Immature natural killer cell (primary cell): ENCODE data around the gene HPSE2. TPM values are rescaled to one million over a fixed set of nuclear protein-coding genes. Genes with fewer than 3 reads are reported as not detected.

ENCODE experiments used
- DNase-seq, 3 donors: peaks; one replicate each; pipeline ENCODE4 v3.0.0; 2022; ENCODE audit warnings: mixed read lengths in 1 of 3
- H3K27ac Mint-ChIP-seq, 6 donors: one replicate each; pipeline ENCODE4 v1.8.0; 2020; ENCODE audit warnings: mixed read lengths in 6 of 6, mild to moderate bottlenecking in 5 of 6, inconsistent platforms in 4 of 6, moderate library complexity in 3 of 6
- H3K27me3 Mint-ChIP-seq, 3 donors: one replicate each; pipeline ENCODE4 v1.8.0; 2020 to 2021; ENCODE audit warnings: low read depth in 3 of 3, mild to moderate bottlenecking in 3 of 3, mixed read lengths in 3 of 3, moderate library complexity in 3 of 3, inconsistent platforms in 1 of 3
- H3K36me3 Mint-ChIP-seq, 3 donors: one replicate each; pipeline ENCODE4 v1.8.0; 2020; ENCODE audit warnings: mixed read lengths in 3 of 3, inconsistent platforms in 2 of 3, mild to moderate bottlenecking in 2 of 3
- H3K4me1 Mint-ChIP-seq, 2 donors: one replicate each; pipeline ENCODE4 v1.8.0; 2020; ENCODE audit warnings: inconsistent platforms in 2 of 2, mild to moderate bottlenecking in 2 of 2, mixed read lengths in 2 of 2, moderate library complexity in 1 of 2
- H3K4me3 Mint-ChIP-seq, 5 donors: one replicate each; pipeline ENCODE4 v1.8.0; 2020; ENCODE audit warnings: mild to moderate bottlenecking in 5 of 5, mixed read lengths in 5 of 5, inconsistent platforms in 3 of 5, moderate library complexity in 3 of 5
- H3K9me3 Mint-ChIP-seq, 6 donors: one replicate each; pipeline ENCODE4 v1.8.0; 2020; ENCODE audit warnings: mild to moderate bottlenecking in 6 of 6, mixed read lengths in 6 of 6, inconsistent platforms in 4 of 6, moderate library complexity in 3 of 6
- polyA plus RNA-seq, 3 donors: library from polyadenylated mRNA; unstranded; fragments of 300-500 nt; fragmentation: Illumina TruSeq; gene quantifications; one replicate each; pipeline ENCODE4 v1.2.3, GENCODE V29; 2021

HPSE2 gene
- polyA plus RNA-seq, 3 donors from 2014 or later: not detected

GRCh38 chr10:98814470-98814869 lies 421.2 kb downstream of the HPSE2 start:
- H3K4me3 Mint-ChIP-seq: no peak overlapping the region
- H3K4me1 Mint-ChIP-seq: no peaks in the 10 kb centered on the region
- no peak for DNase-seq
- H3K9me3 Mint-ChIP-seq: peaks cover 0 to 6% (median 0%) of the 10 kb centered on the region in 6 donors
- no peaks in the 10 kb centered on the region for H3K36me3 Mint-ChIP-seq
- H3K27ac Mint-ChIP-seq: no peak overlapping the region
- peaks cover 0 to 10% (median 3%) of the 10 kb centered on the region in 3 donors for H3K27me3 Mint-ChIP-seq

- no peaks in the 10 kb centered on the region for H3K4me1 Mint-ChIP-seq
- H3K27me3 Mint-ChIP-seq: peaks cover 0 to 5% (median 5%) of the 10 kb centered on the region in 3 donors
- no peak overlapping the region for H3K4me3 Mint-ChIP-seq
- no peak for DNase-seq
- H3K27ac Mint-ChIP-seq: no peak overlapping the region
- no peaks in the 10 kb centered on the region for H3K36me3 Mint-ChIP-seq
- peaks cover 0 to 6% (median 2%) of the 10 kb centered on the region in 6 donors for H3K9me3 Mint-ChIP-seq
These were observed 427.3 kb downstream of the HPSE2 start for GRCh38 chr10:98808282-98808892.

GRCh38 chr10:98800263-98800662 lies 435.4 kb downstream of the HPSE2 start:
- Mint-ChIP-seq H3K9me3 (peaks cover 0 to 12% (median 2%) of the 10 kb centered on the region in 6 donors), H3K4me1 (no peaks in the 10 kb centered on the region), H3K27me3 (peaks cover 0 to 5% (median 0%) of the 10 kb centered on the region in 3 donors), H3K27ac (no peak overlapping the region), H3K36me3 (no peaks in the 10 kb centered on the region), H3K4me3 (no peak overlapping the region)
- DNase-seq: no peak

- peaks cover 0 to 4% (median 4%) of the 10 kb centered on the region in 3 donors for H3K27me3 Mint-ChIP-seq
- DNase-seq: no peak
- peaks cover 0 to 8% (median 2%) of the 10 kb centered on the region in 6 donors for H3K9me3 Mint-ChIP-seq
- no peaks in the 10 kb centered on the region for H3K36me3 Mint-ChIP-seq
- no peaks in the 10 kb centered on the region for H3K4me1 Mint-ChIP-seq
- no peak overlapping the region for H3K27ac Mint-ChIP-seq
- H3K4me3 Mint-ChIP-seq: no peak overlapping the region
These were observed 440.2 kb downstream of the HPSE2 start for GRCh38 chr10:98795467-98795866.

GRCh38 chr10:98790817-98791216 lies 444.8 kb downstream of the HPSE2 start:
- Mint-ChIP-seq H3K27ac (no peak overlapping the region), H3K27me3 (peaks cover 1 to 7% (median 2%) of the 10 kb centered on the region in 3 donors), H3K9me3 (peaks cover 0 to 4% (median 0%) of the 10 kb centered on the region in 6 donors), H3K36me3 (no peaks in the 10 kb centered on the region), H3K4me1 (no peaks in the 10 kb centered on the region), H3K4me3 (no peak overlapping the region)
- DNase-seq: no peak

GRCh38 chr10:98778277-98778759 lies 457.3 kb downstream of the HPSE2 start:
- DNase-seq: no peak
- no peaks in the 10 kb centered on the region for H3K36me3 Mint-ChIP-seq
- H3K27ac Mint-ChIP-seq: no peak overlapping the region
- H3K4me3 Mint-ChIP-seq: no peak overlapping the region
- H3K4me1 Mint-ChIP-seq: no peaks in the 10 kb centered on the region
- peaks cover 0 to 4% (median 1%) of the 10 kb centered on the region in 6 donors for H3K9me3 Mint-ChIP-seq
- H3K27me3 Mint-ChIP-seq: no peaks in the 10 kb centered on the region

GRCh38 chr10:98758463-98758862 lies 477.2 kb downstream of the HPSE2 start:
- H3K36me3 Mint-ChIP-seq: peaks cover 0 to 5% (median 0%) of the 10 kb centered on the region in 3 donors
- no peak overlapping the region for H3K4me3 Mint-ChIP-seq
- H3K27ac Mint-ChIP-seq: no peak overlapping the region
- peaks cover 4 to 15% (median 10%) of the 10 kb centered on the region in 6 donors for H3K9me3 Mint-ChIP-seq
- H3K27me3 Mint-ChIP-seq: peaks cover 0 to 2% (median 2%) of the 10 kb centered on the region in 3 donors
- H3K4me1 Mint-ChIP-seq: no peaks in the 10 kb centered on the region
- DNase-seq: no peak

GRCh38 chr10:98748298-98748697 lies 487.4 kb downstream of the HPSE2 start:
- no peak overlapping the region for H3K27ac Mint-ChIP-seq
- no peaks in the 10 kb centered on the region for H3K36me3 Mint-ChIP-seq
- DNase-seq: no peak
- H3K9me3 Mint-ChIP-seq: peaks cover 0 to 11% (median 2%) of the 10 kb centered on the region in 6 donors
- H3K4me3 Mint-ChIP-seq: no peak overlapping the region
- H3K4me1 Mint-ChIP-seq: no peaks in the 10 kb centered on the region
- H3K27me3 Mint-ChIP-seq: no peaks in the 10 kb centered on the region

GRCh38 chr10:98745645-98746044 lies 490.0 kb downstream of the HPSE2 start:
- H3K27me3 Mint-ChIP-seq: peaks cover 0 to 3% (median 1%) of the 10 kb centered on the region in 3 donors
- peaks cover 0 to 6% (median 0%) of the 10 kb centered on the region in 6 donors for H3K9me3 Mint-ChIP-seq
- H3K4me3 Mint-ChIP-seq: no peak overlapping the region
- no peaks in the 10 kb centered on the region for H3K4me1 Mint-ChIP-seq
- H3K27ac Mint-ChIP-seq: no peak overlapping the region
- DNase-seq: no peak
- no peaks in the 10 kb centered on the region for H3K36me3 Mint-ChIP-seq

GRCh38 chr10:98720551-98720950 lies 515.1 kb downstream of the HPSE2 start:
- DNase-seq: no peak
- Mint-ChIP-seq H3K36me3 (peaks cover 0 to 3% (median 0%) of the 10 kb centered on the region in 3 donors), H3K4me1 (no peaks in the 10 kb centered on the region), H3K27me3 (peaks cover 0 to 11% (median 0%) of the 10 kb centered on the region in 3 donors), H3K9me3 (peaks cover 0 to 8% (median 3%) of the 10 kb centered on the region in 6 donors), H3K4me3 (no peak overlapping the region), H3K27ac (no peak overlapping the region)

- Mint-ChIP-seq H3K4me3 (no peak overlapping the region), H3K36me3 (peaks cover 0 to 2% (median 0%) of the 10 kb centered on the region in 3 donors), H3K4me1 (no peaks in the 10 kb centered on the region), H3K27me3 (peaks cover 3 to 12% (median 3%) of the 10 kb centered on the region in 3 donors), H3K27ac (no peak overlapping the region), H3K9me3 (peaks cover 0 to 3% (median 2%) of the 10 kb centered on the region in 6 donors)
- no peak for DNase-seq
These were observed 522.1 kb downstream of the HPSE2 start for GRCh38 chr10:98713586-98713985.

- no peak for DNase-seq
- Mint-ChIP-seq H3K9me3 (no peaks in the 10 kb centered on the region), H3K27me3 (peaks cover 0 to 6% (median 1%) of the 10 kb centered on the region in 3 donors), H3K27ac (no peak overlapping the region), H3K36me3 (no peaks in the 10 kb centered on the region), H3K4me3 (no peak overlapping the region), H3K4me1 (no peaks in the 10 kb centered on the region)
These were observed 539.1 kb downstream of the HPSE2 start for GRCh38 chr10:98696516-98696915.

GRCh38 chr10:98694883-98695282 lies 540.8 kb downstream of the HPSE2 start:
- Mint-ChIP-seq H3K4me3 (no peak overlapping the region), H3K36me3 (no peaks in the 10 kb centered on the region)
- no peak for DNase-seq

GRCh38 chr10:98694014-98694413 lies 541.6 kb downstream of the HPSE2 start:
- Mint-ChIP-seq H3K4me1 (no peaks in the 10 kb centered on the region), H3K27ac (no peak overlapping the region), H3K9me3 (peaks cover 0 to 7% (median 3%) of the 10 kb centered on the region in 6 donors), H3K27me3 (peaks cover 0 to 6% (median 1%) of the 10 kb centered on the region in 3 donors), H3K4me3 (no peak overlapping the region), H3K36me3 (no peaks in the 10 kb centered on the region)
- no peak for DNase-seq

More at GRCh38 chr10:98694883-98695282, 540.8 kb downstream of the HPSE2 start:
- no peaks in the 10 kb centered on the region for H3K9me3 Mint-ChIP-seq
- peaks cover 0 to 6% (median 1%) of the 10 kb centered on the region in 3 donors for H3K27me3 Mint-ChIP-seq
- no peaks in the 10 kb centered on the region for H3K4me1 Mint-ChIP-seq
- no peak overlapping the region for H3K27ac Mint-ChIP-seq
